Tibial nerve (tissue), 4 donors: Measurements from ENCODE around the gene GLIS2.
A peak's percentile ranks its signal among the peaks of the same experiment; 100 is the strongest.

Experiments used
- CTCF ChIP-seq, 5 experiments: fragments of 200-600 bp in 3 of 5; fragments of 450-650 bp in 2 of 5; sonication (generic) in 3 of 5; IDR thresholded peaks; one replicate each; pipeline ENCODE4 v1.5.1; 2016 to 2019; ENCODE audit warnings: antibody characterized with exemption in 5 of 5, mild to moderate bottlenecking in 3 of 5, moderate library complexity in 2 of 5
- EP300 ChIP-seq, 2 donors: sonication (generic); formaldehyde crosslinking; IDR thresholded peaks; one replicate each; pipeline ENCODE4 v1.6.1; 2017; ENCODE audit warnings: antibody characterized with exemption in 2 of 2, mild to moderate bottlenecking in 1 of 2
- POLR2A ChIP-seq, 2 donors: fragments of 450-650 bp; IDR thresholded peaks; one replicate each; pipeline ENCODE4 v1.6.1; 2017; ENCODE audit warnings: antibody characterized with exemption in 2 of 2, mild to moderate bottlenecking in 2 of 2, moderate library complexity in 2 of 2

GRCh38 chr16:4309833-4310266 is 6.0 kb upstream of the GLIS2 start:
- TF ChIP-seq CTCF (IDR thresholded peaks at IDR 0.05) (peak; percentile 43 to 54 (median 47)), POLR2A (IDR thresholded peaks at IDR 0.05) (no peak), EP300 (IDR thresholded peaks at IDR 0.05) (no peak)
